T-helper 9 cell (primary cell): ENCODE data around the gene ITGA8.

Experiments
- DNase-seq: peaks from one replicate; pipeline ENCODE4 v3.0.0-alpha.2; 2020

Gene ITGA8

DNA sequence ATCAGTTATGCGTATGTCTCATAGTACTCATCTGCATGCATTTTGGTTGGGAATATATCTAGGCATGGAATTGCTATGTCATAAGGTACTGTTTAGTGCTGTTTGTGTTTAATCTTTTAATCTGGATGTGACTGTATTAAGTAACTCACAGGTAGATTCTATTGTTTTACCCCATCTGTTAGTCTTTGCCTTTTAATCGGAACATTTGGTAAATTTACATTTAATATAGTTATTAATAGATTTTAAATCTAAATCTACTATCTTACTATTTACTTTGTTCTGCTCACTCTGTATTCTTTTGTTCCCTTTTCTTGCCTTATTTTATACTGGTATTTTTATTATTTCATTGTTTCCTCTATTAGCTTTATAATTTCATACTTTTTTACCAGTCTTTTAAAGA is 10.6 kb upstream of the ITGA8 start:
- DNase-seq = no peak

DNA sequence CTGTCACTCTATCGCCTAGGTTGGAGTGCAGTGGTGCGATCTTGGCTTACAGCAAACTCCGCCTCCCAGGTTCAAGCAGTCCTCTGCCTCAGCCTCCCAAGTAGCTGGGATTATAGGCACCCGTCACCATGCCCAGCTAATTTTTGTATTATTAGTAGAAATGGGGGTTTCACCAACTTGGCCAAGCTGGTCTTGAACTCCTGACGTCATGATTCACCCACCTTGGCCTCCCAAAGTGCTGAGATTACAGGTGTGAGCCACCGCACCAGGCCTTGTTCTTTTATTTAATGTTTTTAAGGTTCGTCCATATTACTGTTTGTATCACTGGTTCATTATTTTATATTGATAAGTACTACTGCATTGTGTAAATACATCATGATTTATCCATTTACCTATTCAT is 10.2 kb upstream of the ITGA8 start:
- DNase-seq = no peak

DNA sequence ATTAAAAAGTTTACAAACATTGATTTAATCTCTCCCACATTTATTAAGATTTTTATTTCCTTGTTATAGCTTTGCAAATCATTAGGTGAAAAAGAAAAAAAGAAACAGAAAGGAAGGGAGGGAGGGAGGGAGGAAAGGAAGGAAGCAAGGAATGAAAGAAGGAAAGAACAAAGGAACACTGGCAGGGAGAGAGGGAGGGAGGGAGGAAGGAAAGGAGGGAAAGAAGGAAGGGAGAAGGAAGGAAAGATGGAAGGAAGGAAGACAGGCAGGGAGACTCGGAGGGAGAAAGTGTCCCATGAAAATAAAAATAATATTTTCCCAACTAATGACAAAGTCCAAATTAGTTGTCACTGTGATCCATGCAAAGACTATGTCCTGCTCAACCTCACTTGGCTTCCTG is 6.3 kb upstream of the ITGA8 start:
- no peak for DNase-seq

DNA sequence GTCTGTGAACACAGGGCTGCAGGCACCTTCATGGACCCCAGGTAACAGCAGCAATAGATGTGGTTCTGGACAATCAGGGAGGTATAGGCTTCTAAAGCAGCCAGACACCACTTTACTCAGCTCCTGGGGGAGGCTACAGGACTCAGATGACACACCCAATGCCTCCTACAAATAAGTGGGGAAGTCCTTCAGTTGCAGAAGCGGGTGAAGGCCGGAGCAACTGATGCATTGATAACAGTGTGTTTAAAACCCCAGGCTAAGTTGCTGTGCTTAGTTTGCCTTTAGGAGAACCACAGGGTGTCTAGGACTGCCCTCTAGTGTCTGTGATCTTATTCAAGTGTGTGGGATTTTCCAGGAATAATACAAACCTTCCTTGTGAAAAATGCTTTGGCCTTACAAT is 5.9 kb upstream of the ITGA8 start:
- DNase-seq = no peak

DNA sequence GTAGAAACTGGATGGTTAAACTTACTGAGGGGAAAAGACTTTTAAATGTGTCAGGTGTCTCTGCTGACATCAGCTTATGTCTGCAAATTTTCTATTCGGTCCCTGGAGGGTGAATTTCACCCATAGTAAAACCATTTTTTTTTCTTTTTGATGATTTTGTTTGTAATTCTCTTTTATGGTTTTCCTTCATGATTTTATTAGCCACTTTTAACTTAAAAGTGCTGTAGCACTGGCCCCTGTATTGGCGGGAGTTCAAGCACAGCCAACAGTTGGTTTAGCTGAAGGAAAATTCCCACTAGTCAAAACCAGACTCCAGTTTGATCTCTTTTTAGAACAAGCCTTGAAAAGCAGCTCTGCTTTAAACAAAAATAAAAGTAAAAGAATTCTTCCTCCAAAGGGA is 5.0 kb upstream of the ITGA8 start:
- no peak for DNase-seq

DNA sequence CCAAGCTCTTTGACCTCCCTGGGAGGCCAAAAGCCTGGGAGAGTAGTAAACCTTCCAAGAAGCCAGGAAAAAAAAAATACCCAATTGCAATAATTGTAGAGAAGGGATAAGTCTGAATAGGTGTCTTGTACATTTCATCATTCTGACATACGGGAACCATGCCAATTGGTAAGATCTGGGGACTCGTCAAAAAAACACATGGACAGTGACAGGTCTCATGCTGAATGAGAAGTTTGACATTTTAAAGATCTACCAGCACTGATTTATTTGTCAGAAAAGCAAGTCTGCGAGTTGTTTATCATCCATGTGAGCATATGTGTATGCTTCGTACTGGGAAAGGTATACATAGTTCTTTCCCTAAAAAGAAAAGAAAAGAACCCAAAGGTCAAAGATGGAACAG is 4.1 kb upstream of the ITGA8 start:
- DNase-seq = no peak

DNA sequence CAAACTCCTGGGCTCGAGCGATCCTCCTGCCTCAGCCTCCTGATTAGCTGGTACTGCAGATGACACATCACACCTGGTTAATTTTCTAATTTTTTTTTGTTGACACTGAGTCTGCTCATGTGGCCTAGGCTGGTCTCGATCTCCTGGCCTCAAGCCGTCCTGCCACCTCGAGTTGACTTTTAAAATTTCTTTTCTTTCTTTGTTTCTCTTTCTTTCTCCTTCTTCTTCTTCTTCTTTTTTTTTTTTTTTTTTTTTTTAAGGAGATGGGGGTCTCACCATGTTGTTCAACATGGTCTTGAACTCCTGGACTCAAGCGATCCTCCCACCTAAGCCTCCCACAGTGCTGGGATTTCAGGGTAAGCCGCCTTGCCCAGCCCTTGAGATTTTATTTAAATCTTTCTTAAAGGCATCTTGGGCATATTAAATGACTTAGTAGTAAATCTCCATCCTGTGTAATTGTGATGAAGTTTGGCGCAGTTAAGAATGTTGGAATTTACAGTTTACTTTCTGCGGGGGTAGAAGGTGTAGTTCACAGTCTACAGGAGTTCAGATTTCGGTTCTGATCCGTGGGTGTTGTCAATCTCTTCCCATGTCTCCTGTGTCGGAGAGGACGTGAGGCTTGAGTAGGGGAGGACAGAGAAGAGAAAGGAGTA is 1.0 kb upstream of the ITGA8 start:
- no peak for DNase-seq

DNA sequence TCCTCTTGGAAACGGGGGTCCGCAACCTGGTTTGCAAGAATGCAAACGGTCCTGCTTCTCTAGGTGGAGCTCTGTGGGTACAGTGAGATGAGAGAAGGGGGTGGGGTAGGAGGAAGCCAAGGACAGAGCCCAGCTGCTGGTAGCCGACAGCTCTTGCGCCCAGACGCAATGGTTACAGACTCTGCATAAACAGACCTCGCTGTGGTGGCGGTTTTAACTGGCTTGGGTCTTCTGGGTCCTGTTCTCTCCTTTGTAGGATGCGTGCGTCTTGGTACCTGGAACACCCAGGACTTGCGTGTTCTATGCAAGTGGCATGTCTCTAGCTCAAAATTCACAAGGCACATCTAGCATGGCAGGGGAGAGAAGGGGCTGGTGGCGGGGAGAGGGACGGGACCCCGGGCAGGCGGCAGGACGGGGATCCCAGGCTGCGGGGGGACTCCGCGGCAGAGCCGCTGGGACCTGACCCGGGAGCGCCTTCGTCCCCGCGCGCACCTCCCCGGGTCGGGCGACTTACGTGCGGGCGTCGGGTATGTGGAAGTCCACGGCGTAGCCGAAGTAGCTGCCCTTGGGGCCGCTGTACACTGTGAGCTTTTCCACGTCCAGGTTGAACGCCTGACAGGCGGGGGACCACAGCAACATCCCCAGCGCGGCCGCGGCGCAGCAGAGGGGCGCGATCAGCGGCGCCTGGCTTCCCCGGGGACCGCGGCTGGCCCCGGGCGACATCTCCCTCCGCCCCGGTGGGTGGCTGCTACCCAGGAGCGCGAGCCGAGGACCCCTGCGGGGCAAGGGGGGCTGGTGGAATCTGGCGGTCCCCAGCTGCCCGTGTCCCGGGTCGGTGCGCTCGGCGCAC is 448 bp downstream of the ITGA8 start:
- no peak for DNase-seq

DNA sequence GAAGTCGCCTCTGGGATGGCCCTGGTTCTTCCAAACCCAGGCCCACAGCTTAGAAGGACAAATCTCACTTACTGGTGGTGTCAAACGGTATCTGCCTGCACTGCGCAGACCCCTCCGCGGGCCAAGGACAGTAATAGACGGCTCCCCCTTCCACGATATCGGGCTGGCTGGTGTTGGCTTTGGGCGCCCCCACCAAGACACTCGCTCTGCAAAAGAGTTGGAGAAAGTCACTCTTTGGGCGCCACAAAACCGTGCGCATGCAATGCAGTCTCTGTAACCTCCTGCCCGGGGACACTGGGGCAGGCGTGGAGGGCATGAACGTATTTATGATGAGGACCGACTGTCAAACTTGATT is 1.1 kb downstream of the ITGA8 start:
- no peak for DNase-seq

DNA sequence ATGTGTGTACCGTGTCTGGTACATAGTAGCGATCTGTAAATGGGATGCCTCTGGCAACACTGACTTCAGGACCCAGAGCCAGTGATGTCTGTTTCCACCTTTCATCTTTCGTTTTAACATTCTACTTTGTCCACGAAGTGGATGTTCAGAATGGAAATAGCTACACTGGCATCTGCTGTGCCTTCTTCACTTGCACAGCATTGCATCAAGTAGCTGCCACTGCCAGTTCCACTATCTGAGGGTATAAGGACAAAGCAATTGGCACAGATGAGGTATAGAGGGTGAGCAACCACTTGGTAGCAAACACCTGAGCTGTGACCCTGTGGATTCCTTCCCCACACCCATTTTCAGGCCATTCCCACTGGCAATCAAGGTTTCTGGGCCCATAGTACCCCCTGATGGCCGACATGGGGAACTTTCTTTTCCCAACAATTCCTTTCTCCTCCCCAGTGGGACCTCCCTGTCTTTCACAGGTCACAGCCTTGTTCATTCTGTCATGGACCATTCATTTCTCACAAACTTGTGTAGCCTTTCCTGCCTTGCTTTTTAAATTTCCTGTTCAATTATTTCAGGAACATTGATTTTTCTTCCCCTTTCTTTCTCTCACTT is 4.0 kb downstream of the ITGA8 start:
- DNase-seq = no peak

DNA sequence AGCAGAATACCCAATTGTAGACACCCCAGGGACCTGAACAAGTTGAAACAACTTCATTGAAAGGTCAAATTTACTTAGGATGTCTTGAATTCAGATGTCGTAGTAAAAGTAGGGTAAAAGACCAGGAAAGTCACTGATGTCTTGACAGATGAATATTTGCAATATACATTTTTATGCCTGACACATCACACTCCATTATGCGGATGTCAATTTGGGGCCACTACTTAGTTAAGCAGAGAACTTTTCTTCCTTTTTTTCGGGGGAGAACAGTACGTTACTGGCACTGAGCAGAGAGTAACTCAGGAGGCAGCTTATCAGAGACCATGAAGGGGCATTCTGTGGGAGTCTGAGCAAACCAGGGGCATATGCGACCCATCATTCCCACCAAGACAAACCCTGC is 4.9 kb downstream of the ITGA8 start:
- no peak for DNase-seq

DNA sequence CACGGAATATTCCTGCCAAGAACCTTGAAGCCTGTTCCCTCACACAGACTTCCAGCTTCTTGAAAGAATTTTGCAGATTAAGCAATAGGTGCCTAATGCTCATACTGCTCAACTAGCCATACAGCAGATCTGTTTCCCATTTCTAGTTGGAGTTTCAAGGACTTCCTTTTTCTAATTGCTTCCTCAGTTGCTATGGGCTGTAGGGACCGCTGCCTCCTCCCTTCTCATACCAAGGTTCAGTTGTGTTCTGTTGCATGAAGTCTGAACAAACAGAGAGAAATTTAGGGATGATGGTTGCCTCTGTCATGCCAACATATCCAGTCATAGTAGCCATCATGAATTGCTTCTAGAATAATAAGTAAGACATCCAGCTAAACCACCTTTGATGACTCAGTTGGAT is 6.8 kb downstream of the ITGA8 start:
- no peak for DNase-seq

DNA sequence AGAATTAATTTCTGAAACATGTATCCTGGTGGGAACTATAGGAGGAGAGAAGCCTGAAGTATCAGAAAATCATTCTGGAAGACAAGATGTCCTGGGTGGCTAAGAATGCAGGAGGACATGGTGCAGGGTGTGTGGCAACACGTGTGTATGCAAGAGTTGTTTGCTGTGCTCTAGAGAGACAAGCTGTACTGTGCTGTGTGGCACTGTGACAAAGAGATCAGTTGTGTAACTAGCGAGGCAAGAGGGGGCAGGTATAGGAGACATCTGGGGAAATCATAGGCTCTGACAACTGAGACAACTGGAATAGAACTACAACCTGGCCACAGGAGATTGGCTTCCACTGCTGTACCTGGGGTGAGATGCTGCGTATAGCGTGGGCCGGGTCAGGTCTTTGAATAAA is 9.3 kb downstream of the ITGA8 start:
- no peak for DNase-seq

DNA sequence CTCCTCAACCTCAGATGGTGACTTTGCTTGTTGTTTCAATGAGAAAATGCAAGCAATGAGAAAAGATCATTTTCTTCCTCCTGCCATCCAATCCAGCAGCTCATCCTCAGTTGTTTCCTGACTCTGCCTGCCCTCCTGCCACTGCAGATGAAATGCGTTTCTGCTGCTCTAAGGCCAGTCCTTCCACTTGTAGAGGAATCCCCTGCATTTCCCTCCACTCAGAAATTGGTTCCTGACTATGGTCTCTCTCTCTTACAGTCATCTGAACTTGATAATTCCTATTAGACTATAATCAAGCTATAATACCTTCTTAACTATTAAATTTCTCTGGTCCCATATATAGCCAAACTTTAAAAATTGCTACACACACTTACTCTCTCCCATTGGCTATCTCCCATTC is 14.4 kb downstream of the ITGA8 start:
- no peak for DNase-seq

DNA sequence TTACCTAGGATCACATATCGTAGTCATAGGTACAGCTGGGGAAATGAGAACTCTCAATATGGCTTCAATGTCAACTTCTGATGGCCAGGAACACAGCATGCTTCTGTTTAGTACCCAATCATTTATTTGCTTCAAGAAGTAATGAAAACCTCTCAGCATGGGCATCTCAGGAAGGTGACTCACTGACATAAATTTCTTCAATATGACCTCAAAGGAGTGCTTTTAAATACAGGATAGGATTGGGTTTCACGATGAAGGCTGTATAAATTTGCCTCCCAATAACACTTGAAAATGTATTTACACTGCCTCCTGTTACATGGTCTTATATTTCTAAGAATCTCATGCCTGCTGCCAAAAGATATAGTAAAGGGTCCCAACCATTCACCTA is 15.1 kb downstream of the ITGA8 start:
- no peak for DNase-seq

DNA sequence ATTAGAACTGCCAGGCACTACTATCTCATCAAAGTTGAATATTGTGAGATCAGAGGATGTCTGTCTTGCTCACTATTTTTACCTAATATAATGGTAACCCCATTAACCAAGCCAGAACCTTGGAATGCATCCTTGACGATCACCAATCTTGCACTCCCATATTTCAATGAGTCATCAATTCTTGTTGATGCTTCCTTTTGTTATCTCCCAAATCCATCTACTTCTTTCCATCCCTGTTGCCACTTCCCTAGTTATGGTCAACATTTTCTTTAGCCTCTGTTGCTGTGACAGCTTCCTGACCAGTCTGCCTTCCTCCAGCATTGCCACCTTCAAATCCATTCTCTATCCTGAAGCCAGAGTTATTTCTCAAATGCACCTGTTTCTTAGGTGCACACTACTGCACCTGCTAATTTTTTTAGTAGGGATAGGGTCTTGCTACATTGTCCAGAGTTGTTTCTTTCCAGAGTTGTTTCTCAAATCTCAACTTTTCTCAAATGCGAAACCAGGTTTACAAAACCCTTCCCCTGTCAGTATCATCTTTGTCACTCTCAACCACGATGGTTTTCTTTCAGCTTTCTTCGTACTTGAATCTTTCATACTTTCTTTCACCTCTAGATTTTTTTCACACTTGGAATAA is 15.7 kb downstream of the ITGA8 start:
- no peak for DNase-seq

DNA sequence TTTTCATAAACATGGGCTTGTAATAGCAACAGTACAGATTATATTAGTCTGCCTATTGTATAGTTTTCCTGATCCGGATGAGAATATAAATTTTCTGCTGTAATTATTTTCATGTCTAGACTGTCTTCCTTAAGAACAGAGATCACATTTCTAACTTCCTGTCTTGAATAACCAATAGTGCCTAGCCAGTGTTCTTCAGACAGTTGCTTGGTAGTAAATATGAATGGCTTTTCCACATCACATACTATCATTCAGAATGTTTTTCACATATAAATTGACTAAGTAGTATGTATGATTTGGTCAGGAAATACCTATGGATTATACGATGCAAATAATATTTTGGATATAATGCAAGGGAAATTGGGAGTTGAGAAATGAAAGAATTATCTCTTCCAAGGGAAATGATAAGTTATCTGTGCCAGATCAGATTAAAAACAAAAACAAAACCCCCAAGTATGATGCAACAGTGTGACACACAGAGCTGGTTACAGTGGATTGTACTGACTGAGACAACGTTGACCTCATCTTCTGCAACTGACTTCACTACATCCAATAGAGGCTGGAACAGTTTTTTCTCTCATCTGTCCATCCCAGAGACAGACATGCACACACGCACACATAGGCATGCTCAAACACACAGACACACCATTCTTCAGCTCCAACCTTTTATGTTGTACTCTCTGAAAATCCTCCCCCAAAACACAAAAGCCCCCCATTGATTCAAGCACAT is 16.4 kb downstream of the ITGA8 start:
- DNase-seq = no peak

DNA sequence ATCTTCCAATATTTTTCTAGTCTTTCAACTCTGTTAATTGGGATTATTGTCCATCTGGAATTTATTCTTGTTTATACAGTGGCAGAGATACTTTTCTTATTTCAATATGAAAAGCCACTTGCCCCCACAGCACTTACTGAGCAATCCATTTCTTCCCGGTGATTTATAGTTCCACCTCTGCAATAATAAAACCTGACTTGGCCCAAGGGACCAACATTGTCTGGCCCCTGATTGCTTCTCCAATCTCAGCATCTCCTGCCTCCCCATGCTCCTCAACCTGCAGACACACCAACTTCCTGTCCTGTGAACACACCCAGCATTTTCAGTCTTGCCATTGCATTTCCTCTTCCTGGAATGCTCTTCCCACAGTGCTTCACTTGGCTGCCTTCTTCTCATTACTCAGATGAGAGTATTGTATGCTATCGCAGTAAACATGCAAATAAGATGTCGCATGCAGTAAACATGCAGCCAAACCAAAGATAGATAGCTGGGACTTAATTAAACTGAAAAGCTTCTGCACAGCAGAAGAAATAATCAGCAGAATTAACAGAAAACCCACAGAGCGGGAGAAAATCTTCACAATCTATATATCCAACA is 19.5 kb downstream of the ITGA8 start:
- no peak for DNase-seq

DNA sequence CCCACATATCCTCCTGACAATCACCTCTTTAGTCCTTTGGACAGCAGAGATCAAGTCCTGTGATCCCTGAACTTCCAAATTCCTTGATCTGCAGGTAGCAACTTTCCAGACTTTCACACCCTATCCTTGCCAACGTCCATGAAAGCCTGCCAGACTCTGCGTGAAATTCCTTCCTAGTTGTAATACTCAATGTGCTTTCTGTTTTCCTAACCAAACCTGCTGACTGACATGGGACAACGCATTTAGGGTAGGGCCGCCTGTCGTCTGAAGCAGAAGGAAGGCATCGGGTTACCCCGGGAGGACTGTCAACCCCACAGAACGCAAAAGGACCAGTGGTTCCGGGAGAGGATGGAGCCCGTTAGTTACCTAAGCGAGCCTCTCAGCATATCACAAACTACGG is 23.9 kb downstream of the ITGA8 start:
- no peak for DNase-seq

DNA sequence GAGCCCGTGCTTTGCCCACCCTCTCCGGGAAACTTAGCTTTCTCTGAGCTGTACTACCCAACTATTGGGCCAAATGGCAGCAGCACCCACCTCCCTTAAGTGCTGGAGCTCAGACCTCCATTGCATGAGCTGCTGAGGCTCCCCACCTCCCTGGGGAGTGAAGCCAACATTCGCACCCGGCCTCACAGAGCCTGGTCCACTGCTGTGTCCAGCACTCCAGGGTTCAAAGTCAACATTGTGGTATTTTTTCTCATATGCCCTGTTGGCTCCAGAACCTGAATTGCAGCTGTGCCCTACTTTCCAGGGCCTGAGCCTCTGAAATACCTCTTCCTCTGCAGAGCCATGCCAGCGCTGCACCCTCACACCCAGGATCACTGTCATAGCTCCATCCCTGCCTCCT is 29.7 kb downstream of the ITGA8 start:
- DNase-seq = no peak

DNA sequence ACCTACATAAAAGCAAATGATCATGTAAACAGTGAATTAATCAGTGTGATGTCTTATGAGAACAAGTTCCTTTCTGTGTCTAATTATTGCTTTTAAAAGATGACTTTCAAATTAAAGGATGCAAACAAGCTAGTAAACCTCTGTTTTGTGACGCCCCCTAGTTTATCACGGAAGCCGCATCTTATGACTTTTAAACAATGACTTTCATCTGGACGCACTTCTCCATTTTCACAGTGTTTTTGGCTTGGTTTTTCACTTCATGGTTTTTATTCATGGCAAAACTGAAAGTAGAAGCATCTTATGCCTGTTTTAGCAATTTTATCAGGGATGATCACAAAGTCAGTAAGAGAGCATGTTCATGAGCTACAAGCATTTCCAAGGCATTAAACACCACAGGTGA is 35.0 kb downstream of the ITGA8 start:
- no peak for DNase-seq

DNA sequence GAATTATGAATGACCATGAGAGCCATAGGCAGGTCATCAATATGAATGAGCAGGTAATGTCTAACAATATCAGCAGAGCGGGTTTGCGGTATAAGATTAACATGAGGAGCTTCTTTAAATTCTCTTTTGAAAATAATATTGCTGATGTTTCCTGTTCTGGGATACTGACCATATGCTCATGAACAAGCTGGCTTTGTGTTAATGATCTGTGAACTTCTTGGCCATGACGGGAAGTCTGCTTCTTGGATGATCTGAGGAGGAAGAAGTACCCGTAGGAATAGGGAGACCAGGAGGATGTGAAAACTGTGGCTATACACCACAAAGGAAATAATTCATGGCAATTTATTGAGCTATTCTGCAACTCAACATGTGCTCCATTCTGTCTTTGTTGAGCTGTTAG is 38.6 kb downstream of the ITGA8 start:
- no peak for DNase-seq

DNA sequence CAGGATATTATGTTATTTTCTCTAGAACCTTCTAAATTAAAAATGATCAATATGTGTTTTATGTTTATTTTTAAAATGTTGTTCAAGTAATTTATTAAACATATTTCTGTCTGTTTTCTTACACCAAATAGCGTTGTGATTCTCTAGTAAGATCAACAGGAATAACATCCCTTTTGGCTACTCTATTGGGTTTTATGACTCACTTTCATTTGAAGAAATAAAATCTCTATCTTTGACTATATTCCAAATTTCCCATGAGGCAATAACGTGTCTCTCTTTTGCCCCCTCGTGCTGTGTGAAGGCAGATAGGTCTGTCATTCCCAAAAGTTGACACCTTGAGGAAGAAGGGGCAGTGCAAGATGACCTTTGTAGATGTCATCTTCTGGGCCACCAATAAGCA is 40.9 kb downstream of the ITGA8 start:
- no peak for DNase-seq
